H9 (cell line): ENCODE results near the gene RFPL2. TPM values are rescaled to one million over a fixed set of nuclear protein-coding genes. Genes with fewer than 3 reads are reported as not detected.

Experiments used
- DNase-seq: peaks from one replicate; pipeline ENCODE4 v3.0.0-alpha.2; 2017
- H2AFZ ChIP-seq: one replicate; pipeline ENCODE4 v1.6.1; 2013; ENCODE audit warnings: mild to moderate bottlenecking, low read length, control low read depth, moderate library complexity
- H2AK5ac ChIP-seq: 2 replicates; pipeline ENCODE4 v1.6.1; 2013; ENCODE audit warnings: low read length, control low read depth, mixed read lengths; ENCODE audit not compliant: insufficient read length
- H2BK120ac ChIP-seq: one replicate; pipeline ENCODE4 v1.6.1; 2013; ENCODE audit warnings: low read depth, mild to moderate bottlenecking, low read length, control low read depth, inconsistent platforms; ENCODE audit not compliant: poor library complexity, severe bottlenecking
- H2BK12ac ChIP-seq: 2 replicates; pipeline ENCODE4 v1.6.1; 2013; ENCODE audit warnings: low read length, control low read depth, mixed read lengths, low read depth; ENCODE audit not compliant: insufficient read length
- H2BK15ac ChIP-seq: 2 replicates; pipeline ENCODE4 v1.6.1; 2013; ENCODE audit warnings: low read depth, low read length, control low read depth
- H2BK20ac ChIP-seq: one replicate; pipeline ENCODE4 v1.6.1; 2013; ENCODE audit warnings: low read depth, mild to moderate bottlenecking, low read length, control low read depth, inconsistent platforms; ENCODE audit not compliant: poor library complexity, severe bottlenecking
- H2BK5ac ChIP-seq: 2 replicates; pipeline ENCODE4 v1.6.1; 2013; ENCODE audit warnings: low read length, control low read depth, mixed read lengths; ENCODE audit not compliant: insufficient read length
- H3K14ac ChIP-seq: 2 replicates; pipeline ENCODE4 v1.6.1; 2013; ENCODE audit warnings: low read length, control low read depth; ENCODE audit not compliant: insufficient read depth
- H3K18ac ChIP-seq: 2 replicates; pipeline ENCODE4 v1.6.1; 2013; ENCODE audit warnings: low read depth, mild to moderate bottlenecking, mixed read lengths, low read length, control low read depth; ENCODE audit not compliant: insufficient read length
- H3K23ac ChIP-seq: 2 replicates; pipeline ENCODE4 v1.6.1; 2013; ENCODE audit warnings: low read length, control low read depth, mixed read lengths, low read depth; ENCODE audit not compliant: insufficient read length
- H3K23me2 ChIP-seq: 2 replicates; pipeline ENCODE4 v1.6.1; 2013; ENCODE audit warnings: low read depth, mild to moderate bottlenecking, mixed read lengths, low read length, control low read depth; ENCODE audit not compliant: insufficient read length, poor library complexity, severe bottlenecking
- H3K27ac ChIP-seq: 2 replicates; pipeline ENCODE4 v1.5.1; 2013; ENCODE audit warnings: low read length, control low read depth, mixed read lengths, low read depth; ENCODE audit not compliant: insufficient read length
- H3K27me3 ChIP-seq: 2 replicates; pipeline ENCODE4 v1.6.1; 2013; ENCODE audit warnings: low read length, control low read depth, inconsistent platforms; ENCODE audit not compliant: insufficient read depth
- H3K4ac ChIP-seq: 2 replicates; pipeline ENCODE4 v1.6.1; 2013; ENCODE audit warnings: low read depth, mild to moderate bottlenecking, control low read depth, inconsistent platforms, low read length, moderate library complexity
- H3K4me1 ChIP-seq: 2 replicates; pipeline ENCODE4 v1.6.1; 2013; ENCODE audit warnings: low read length, control low read depth, inconsistent platforms; ENCODE audit not compliant: insufficient read depth
- H3K4me2 ChIP-seq: 2 replicates; pipeline ENCODE4 v1.6.1; 2013; ENCODE audit warnings: low read length, control low read depth, mixed read lengths; ENCODE audit not compliant: insufficient read length, insufficient read depth
- H3K56ac ChIP-seq: 2 replicates; pipeline ENCODE4 v1.6.1; 2013; ENCODE audit warnings: low read depth, mild to moderate bottlenecking, mixed read lengths, low read length, control low read depth; ENCODE audit not compliant: insufficient read length
- H3K79me1 ChIP-seq: 2 replicates; pipeline ENCODE4 v1.6.1; 2013; ENCODE audit warnings: low read depth, mild to moderate bottlenecking, moderate library complexity, low read length, control low read depth, inconsistent platforms; ENCODE audit not compliant: insufficient read depth, poor library complexity, severe bottlenecking
- H3K79me2 ChIP-seq: 2 replicates; pipeline ENCODE4 v1.6.1; 2013; ENCODE audit warnings: low read length, control low read depth, inconsistent platforms; ENCODE audit not compliant: insufficient read depth
- H3K9ac ChIP-seq: 2 replicates; pipeline ENCODE4 v1.6.1; 2013; ENCODE audit warnings: low read length, control low read depth, mixed read lengths; ENCODE audit not compliant: insufficient read length; ENCODE audit errors: extremely low read depth
- H3K9me3 ChIP-seq: one replicate; pipeline ENCODE4 v1.6.1; 2013; ENCODE audit warnings: low read depth, low read length, inconsistent platforms; ENCODE audit not compliant: control insufficient read depth
- H3T11ph ChIP-seq: one replicate; pipeline ENCODE4 v1.6.1; 2013; ENCODE audit warnings: mild to moderate bottlenecking, low read length, control low read depth, inconsistent platforms
- H4K20me1 ChIP-seq: one replicate; pipeline ENCODE4 v1.6.1; 2013; ENCODE audit not compliant: control insufficient read depth, insufficient read length, insufficient read depth
- H4K5ac ChIP-seq: 2 replicates; pipeline ENCODE4 v1.6.1; 2013; ENCODE audit warnings: low read depth, mild to moderate bottlenecking, mixed read lengths, low read length, control low read depth; ENCODE audit not compliant: insufficient read length
- H4K8ac ChIP-seq: replicated peaks from 2 replicates; pipeline ENCODE4 v1.6.1; 2013; ENCODE audit warnings: low read length, control low read depth, mixed read lengths, low read depth; ENCODE audit not compliant: insufficient read length
- H4K91ac ChIP-seq: 2 replicates; pipeline ENCODE4 v1.6.1; 2013; ENCODE audit warnings: low read depth, mild to moderate bottlenecking, moderate library complexity, mixed read lengths, low read length, control low read depth; ENCODE audit not compliant: insufficient read length
- H3K27ac Mint-ChIP-seq, 3 experiments: 2 replicates in 2 of 3; 3 replicates in 1 of 3; pipeline ENCODE4 v1.8.0; 2020 to 2021; ENCODE audit warnings: mixed read lengths in 3 of 3, mild to moderate bottlenecking in 1 of 3, moderate library complexity in 1 of 3
- H3K27me3 Mint-ChIP-seq: 2 replicates; pipeline ENCODE4 v1.8.0; 2021; ENCODE audit warnings: low read depth, mild to moderate bottlenecking, moderate library complexity, mixed read lengths
- H3K36me3 Mint-ChIP-seq, 3 experiments: 2 replicates in 2 of 3; 3 replicates in 1 of 3; pipeline ENCODE4 v1.8.0; 2020 to 2021; ENCODE audit warnings: low read depth in 3 of 3, mixed read lengths in 3 of 3; ENCODE audit not compliant: insufficient read depth in 1 of 3
- H3K4me1 Mint-ChIP-seq, 2 experiments: 2 replicates each; pipeline ENCODE4 v1.8.0; 2020; ENCODE audit warnings: mixed read lengths in 2 of 2
- H3K4me3 Mint-ChIP-seq, 2 experiments: 2 replicates in 1 of 2; 3 replicates in 1 of 2; pipeline ENCODE4 v1.8.0; 2020 to 2021; ENCODE audit warnings: mild to moderate bottlenecking in 2 of 2, mixed read lengths in 2 of 2, moderate library complexity in 1 of 2
- H3K9me3 Mint-ChIP-seq, 2 experiments: 2 replicates in 1 of 2; 3 replicates in 1 of 2; pipeline ENCODE4 v1.8.0; 2020; ENCODE audit warnings: mild to moderate bottlenecking in 2 of 2, mixed read lengths in 2 of 2, moderate library complexity in 1 of 2
- WGBS: extraction: QIAGEN DNeasy Blood & Tissue Kit; methylation state at CpG from one replicate; pipeline ENCODE4 v1.1.7; 2013; ENCODE audit warnings: missing lambda C conversion rate, low lambda C conversion rate, mixed read lengths; ENCODE audit not compliant: insufficient read length; ENCODE audit errors: extremely low coverage; 5-methylcytosine and 5-hydroxymethylcytosine counted together
- total RNA-seq: library from RNA; stranded (reverse); gene quantifications from 2 replicates; pipeline ENCODE4 v1.2.1, GENCODE V29; 2021
- TF ChIP-seq, protein P1 (sequence below): fragments of 200-600 bp; sonication (generic); conservative IDR thresholded peaks from 3 replicates; pipeline ENCODE4 v1.8.0; 2021; ENCODE audit warnings: antibody characterized with exemption, mild to moderate bottlenecking

RFPL2 gene
- total RNA-seq, 1 experiment from 2014 or later: not detected

DNA sequence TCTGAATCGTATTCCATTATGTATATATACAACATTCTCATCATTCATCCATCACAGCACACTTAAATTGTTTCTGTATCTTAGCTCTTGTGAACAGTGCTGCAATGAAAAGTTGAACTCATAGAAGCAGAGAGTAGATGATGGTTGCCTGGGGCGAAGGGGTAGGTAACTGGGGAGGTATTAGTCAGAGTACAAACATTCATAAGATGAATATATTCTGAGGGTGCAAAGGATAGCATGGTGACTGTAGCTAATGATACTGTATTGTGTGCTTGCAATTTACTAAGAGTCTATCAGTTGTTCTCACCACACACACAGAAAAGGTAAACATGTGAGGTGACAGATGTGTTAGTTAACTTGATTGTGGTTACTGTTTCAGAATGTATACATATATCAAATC, 12.6 kb upstream of the RFPL2 start:
- TF ChIP-seq, protein P1, sequence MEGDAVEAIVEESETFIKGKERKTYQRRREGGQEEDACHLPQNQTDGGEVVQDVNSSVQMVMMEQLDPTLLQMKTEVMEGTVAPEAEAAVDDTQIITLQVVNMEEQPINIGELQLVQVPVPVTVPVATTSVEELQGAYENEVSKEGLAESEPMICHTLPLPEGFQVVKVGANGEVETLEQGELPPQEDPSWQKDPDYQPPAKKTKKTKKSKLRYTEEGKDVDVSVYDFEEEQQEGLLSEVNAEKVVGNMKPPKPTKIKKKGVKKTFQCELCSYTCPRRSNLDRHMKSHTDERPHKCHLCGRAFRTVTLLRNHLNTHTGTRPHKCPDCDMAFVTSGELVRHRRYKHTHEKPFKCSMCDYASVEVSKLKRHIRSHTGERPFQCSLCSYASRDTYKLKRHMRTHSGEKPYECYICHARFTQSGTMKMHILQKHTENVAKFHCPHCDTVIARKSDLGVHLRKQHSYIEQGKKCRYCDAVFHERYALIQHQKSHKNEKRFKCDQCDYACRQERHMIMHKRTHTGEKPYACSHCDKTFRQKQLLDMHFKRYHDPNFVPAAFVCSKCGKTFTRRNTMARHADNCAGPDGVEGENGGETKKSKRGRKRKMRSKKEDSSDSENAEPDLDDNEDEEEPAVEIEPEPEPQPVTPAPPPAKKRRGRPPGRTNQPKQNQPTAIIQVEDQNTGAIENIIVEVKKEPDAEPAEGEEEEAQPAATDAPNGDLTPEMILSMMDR: no peak
- Histone ChIP-seq H3T11ph (no peak overlapping the region), H4K5ac (no peak overlapping the region), H3K18ac (no peak overlapping the region), H3K9ac (no peak overlapping the region), H2AFZ (no peak overlapping the region), H2BK5ac (no peak overlapping the region), H4K20me1 (no peaks in the 10 kb centered on the region), H2BK15ac (no peak overlapping the region), H3K4me2 (no peak overlapping the region), H4K8ac (no peak overlapping the region), H3K27ac (no peak overlapping the region), H2BK12ac (no peak overlapping the region), H3K9me3 (no peaks in the 10 kb centered on the region), H2AK5ac (no peak overlapping the region), H3K23ac (no peak overlapping the region), H3K4ac (no peak overlapping the region), H3K4me1 (no peaks in the 10 kb centered on the region), H3K23me2 (no peaks in the 10 kb centered on the region), H3K79me1 (no peaks in the 10 kb centered on the region), H3K56ac (no peak overlapping the region), H3K27me3 (no peaks in the 10 kb centered on the region), H3K79me2 (no peaks in the 10 kb centered on the region), H4K91ac (no peak overlapping the region), H2BK20ac (no peak overlapping the region), H3K14ac (no peak overlapping the region), H2BK120ac (no peak overlapping the region)
- Mint-ChIP-seq H3K27ac (no peak overlapping the region), H3K9me3 (no peaks in the 10 kb centered on the region), H3K4me3 (no peak overlapping the region), H3K36me3 (no peaks in the 10 kb centered on the region), H3K4me1 (peaks cover 6% of the 10 kb centered on the region in 2 experiments), H3K27me3 (peaks cover 39% of the 10 kb centered on the region)
- WGBS: no CpG with 5 or more reads among the region's 2 CpGs
- DNase-seq: no peak
